Glutamatergic neuron (in vitro differentiated cells): ENCODE measurements around the gene KCNT1. TPM values are rescaled to one million over a fixed set of nuclear protein-coding genes. Genes with fewer than 3 reads are reported as not detected.

Experiments
- DNase-seq: peaks from one replicate; pipeline ENCODE4 v3.0.0; 2022
- H3K27ac Mint-ChIP-seq: one replicate; pipeline ENCODE4 v1.8.0; 2020; ENCODE audit warnings: mild to moderate bottlenecking, mixed read lengths, inconsistent platforms; ENCODE audit not compliant: unreplicated experiment
- H3K27me3 Mint-ChIP-seq: one replicate; pipeline ENCODE4 v1.8.0; 2020; ENCODE audit warnings: mild to moderate bottlenecking, moderate library complexity, mixed read lengths, inconsistent platforms; ENCODE audit not compliant: unreplicated experiment
- H3K36me3 Mint-ChIP-seq: one replicate; pipeline ENCODE4 v1.8.0; 2020; ENCODE audit warnings: mild to moderate bottlenecking, mixed read lengths, inconsistent platforms; ENCODE audit not compliant: unreplicated experiment
- H3K4me1 Mint-ChIP-seq: one replicate; pipeline ENCODE4 v1.8.0; 2020; ENCODE audit warnings: mild to moderate bottlenecking, low read depth, mixed read lengths, inconsistent platforms; ENCODE audit not compliant: unreplicated experiment
- H3K4me3 Mint-ChIP-seq: one replicate; pipeline ENCODE4 v1.8.0; 2020; ENCODE audit warnings: mild to moderate bottlenecking, mixed read lengths, inconsistent platforms; ENCODE audit not compliant: unreplicated experiment
- H3K9me3 Mint-ChIP-seq: one replicate; pipeline ENCODE4 v1.8.0; 2020; ENCODE audit warnings: mild to moderate bottlenecking, moderate library complexity, mixed read lengths, inconsistent platforms; ENCODE audit not compliant: unreplicated experiment
- CTCF ChIP-seq: fragments of 200-600 bp; sonication (generic); IDR thresholded peaks from one replicate; pipeline ENCODE4 v1.5.0; 2021; ENCODE audit not compliant: partially characterized antibody, unreplicated experiment
- total RNA-seq: library from RNA; stranded (reverse); fragmentation: NEBNext Ultra II Directional; extraction: Animal tissue kit (Norgen Biotek cat#: 25700); gene quantifications from one replicate; pipeline ENCODE4 v1.2.1, GENCODE V29; 2021; ENCODE audit not compliant: unreplicated experiment

The KCNT1 gene
- total RNA-seq, 1 donor from 2014 or later = 0.76 TPM

DNA sequence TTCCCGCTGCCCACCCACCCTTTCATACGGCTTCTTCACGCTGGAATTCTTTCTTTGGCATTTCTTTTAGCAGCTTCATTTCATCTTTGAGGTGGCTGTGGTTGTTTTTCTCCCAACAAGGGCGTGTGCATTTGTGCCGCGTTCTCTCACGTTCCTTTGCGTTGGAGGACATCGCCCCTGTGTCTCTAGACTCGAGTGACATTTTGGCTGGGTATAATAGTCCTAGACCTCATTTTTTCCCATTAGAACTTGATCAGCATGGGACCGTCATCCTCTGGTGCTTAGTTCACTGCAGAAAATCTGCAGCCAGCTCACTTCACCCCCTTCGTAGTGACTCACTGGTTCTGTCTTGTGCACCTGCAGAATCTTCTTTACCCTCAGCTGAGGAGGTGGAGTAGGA is 29.5 kb downstream of the KCNT1 start:
- peaks cover 10% of the 10 kb centered on the region for H3K36me3 Mint-ChIP-seq
- H3K27ac Mint-ChIP-seq = no peak overlapping the region
- DNase-seq = no peak
- peaks cover 11% of the 10 kb centered on the region for H3K9me3 Mint-ChIP-seq
- no peak for TF ChIP-seq CTCF
- H3K4me1 Mint-ChIP-seq = peaks cover 4% of the 10 kb centered on the region
- H3K27me3 Mint-ChIP-seq = peaks cover 5% of the 10 kb centered on the region
- no peak overlapping the region for H3K4me3 Mint-ChIP-seq

GRCh38 chr9:135732569-135733257 is 30.7 kb downstream of the KCNT1 start:
- TF ChIP-seq CTCF = no peak
- Mint-ChIP-seq H3K9me3 (peaks cover 11% of the 10 kb centered on the region), H3K36me3 (peaks cover 10% of the 10 kb centered on the region), H3K27me3 (peaks cover 8% of the 10 kb centered on the region), H3K27ac (no peak overlapping the region), H3K4me3 (no peak overlapping the region), H3K4me1 (peaks cover 4% of the 10 kb centered on the region)
- DNase-seq = no peak

DNA sequence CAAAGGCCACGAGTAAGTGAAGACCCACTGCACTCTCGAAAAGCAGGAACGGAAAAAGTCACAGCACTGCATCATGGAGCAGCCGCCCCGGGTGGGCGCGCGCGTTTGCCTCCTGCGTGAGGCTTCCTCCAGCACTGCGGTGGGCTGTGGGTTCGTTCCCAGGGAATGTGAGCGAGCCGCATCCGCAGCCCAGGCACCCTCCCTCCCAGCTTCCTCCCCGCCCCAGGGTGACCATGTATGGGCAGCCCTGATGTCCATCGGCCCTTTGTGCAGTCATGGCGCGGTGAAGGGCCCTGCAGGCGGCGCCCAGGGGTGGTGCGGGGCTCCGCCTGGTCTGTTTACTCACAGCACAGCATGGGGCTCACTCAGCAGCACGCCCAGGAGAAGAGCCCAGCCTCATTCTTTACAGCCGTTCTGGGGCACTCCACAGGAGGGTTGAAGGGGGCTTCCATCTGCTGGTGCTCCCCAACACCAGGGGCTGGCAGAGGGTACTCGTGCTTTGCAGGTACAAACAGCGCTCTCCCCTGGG is 32.7 kb downstream of the KCNT1 start:
- DNase-seq = no peak
- Mint-ChIP-seq H3K27ac (no peak overlapping the region), H3K4me3 (no peak overlapping the region), H3K4me1 (no peaks in the 10 kb centered on the region), H3K36me3 (peaks cover 10% of the 10 kb centered on the region), H3K27me3 (peaks cover 5% of the 10 kb centered on the region), H3K9me3 (peaks cover 11% of the 10 kb centered on the region)
- TF ChIP-seq CTCF = no peak

DNA sequence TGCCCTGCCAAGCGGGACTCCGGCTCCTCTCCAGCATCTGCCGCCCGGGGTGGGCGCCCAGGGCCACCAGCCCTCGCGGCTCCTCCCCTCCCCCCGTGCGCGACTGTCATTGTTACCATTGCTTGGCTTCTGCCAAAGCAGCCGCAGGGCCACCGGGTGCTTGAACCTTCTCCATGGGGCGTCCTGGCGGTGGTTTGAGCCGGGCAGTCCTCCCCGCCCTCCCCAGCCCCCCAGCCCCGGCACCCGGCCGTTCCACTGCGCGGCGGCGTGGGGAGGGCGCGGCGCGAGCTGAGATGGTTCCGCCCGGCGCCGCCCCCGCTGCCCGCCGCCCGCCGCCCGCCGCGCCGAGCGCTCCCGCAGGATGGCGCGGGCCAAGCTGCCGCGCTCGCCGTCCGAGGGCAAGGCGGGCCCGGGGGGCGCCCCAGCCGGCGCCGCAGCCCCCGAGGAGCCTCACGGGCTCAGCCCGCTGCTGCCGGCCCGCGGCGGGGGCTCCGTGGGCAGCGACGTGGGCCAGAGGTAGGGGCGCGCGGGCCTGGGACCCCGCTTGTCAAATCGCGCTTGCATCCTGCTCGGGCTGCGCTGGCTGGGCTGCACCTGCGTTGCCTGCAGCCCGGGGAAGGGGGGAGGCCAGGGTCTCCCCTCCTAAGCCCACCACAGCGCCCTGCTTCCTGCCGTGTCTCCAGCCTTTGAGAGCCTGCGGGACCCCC is 34.4 kb downstream of the KCNT1 start:
- no peak for DNase-seq
- H3K4me1 Mint-ChIP-seq = no peaks in the 10 kb centered on the region
- H3K9me3 Mint-ChIP-seq = peaks cover 7% of the 10 kb centered on the region
- peaks cover 6% of the 10 kb centered on the region for H3K36me3 Mint-ChIP-seq
- peaks cover 7% of the 10 kb centered on the region for H3K27me3 Mint-ChIP-seq
- H3K4me3 Mint-ChIP-seq = no peak overlapping the region
- no peak overlapping the region for H3K27ac Mint-ChIP-seq
- no peak for TF ChIP-seq CTCF
